Uterus (tissue), 4 donors: ENCODE measurements around the gene EML5. TPM values are rescaled to one million over a fixed set of nuclear protein-coding genes. Genes with fewer than 3 reads are reported as not detected.

ENCODE experiments used
- DNase-seq, 2 donors: peaks; one replicate each; pipeline ENCODE4 v3.0.0-alpha.2; 2019 to 2020
- H3K27ac ChIP-seq, 2 donors: fragments of 200-600 bp; sonication (generic); 1 replicate in 1 of 2; 2 replicates in 1 of 2; pipeline ENCODE4 v1.5.1; 2016 to 2018
- H3K27me3 ChIP-seq, 2 donors: fragments of 200-600 bp; sonication (generic); one replicate each; pipeline ENCODE4 v1.5.1; 2018 to 2019; ENCODE audit warnings: control low read depth in 1 of 2
- H3K36me3 ChIP-seq, 2 donors: fragments of 200-600 bp; sonication (generic); one replicate each; pipeline ENCODE4 v1.5.1; 2019; ENCODE audit warnings: control low read depth in 1 of 2
- H3K4me1 ChIP-seq, 2 donors: fragments of 200-600 bp; sonication (generic); one replicate each; pipeline ENCODE4 v1.5.1; 2018 to 2019; ENCODE audit warnings: control low read depth in 1 of 2
- H3K4me3 ChIP-seq, 2 donors: fragments of 200-600 bp; sonication (generic); 1 replicate in 1 of 2; 2 replicates in 1 of 2; pipeline ENCODE4 v1.5.1; 2018 to 2019; ENCODE audit warnings: mild to moderate bottlenecking in 1 of 2
- H3K9me3 ChIP-seq, 2 donors: fragments of 200-600 bp; sonication (generic); one replicate each; pipeline ENCODE4 v1.5.1; 2019; ENCODE audit warnings: control low read depth in 1 of 2
- CTCF ChIP-seq, 4 experiments: fragments of 200-600 bp in 2 of 4; fragments of 450-650 bp in 2 of 4; sonication (generic) in 2 of 4; IDR thresholded peaks; one replicate each; pipeline ENCODE4 v1.5.1; 2016 to 2019; ENCODE audit warnings: antibody characterized with exemption in 4 of 4, mild to moderate bottlenecking in 2 of 4, moderate library complexity in 1 of 4
- POLR2A ChIP-seq, 2 donors: fragments of 450-650 bp; IDR thresholded peaks; one replicate each; pipeline ENCODE4 v1.6.1; 2016; ENCODE audit warnings: antibody characterized with exemption in 2 of 2, mild to moderate bottlenecking in 1 of 2, moderate library complexity in 1 of 2
- intact Hi-C: fragments of 100-400 bp; cut with DNase I; formaldehyde crosslinking; loops from one replicate; pipeline ENCODE4 v1.15.1; 2023; ENCODE audit warnings: low total_unique reads
- total RNA-seq, 4 donors: library from RNA; depleted of rRNA in 3 of 4; stranded (reverse); fragments of >200 nt in 3 of 4; gene quantifications; one replicate each; pipeline versions ENCODE4 v1.1.0 to v1.2.4, GENCODE V29; 2014 to 2023
- donor health status: DM: yes; HTN: yes; CAD: no.

Gene EML5
- total RNA-seq, 4 donors from 2014 or later = 0.26 to 4.4 (median 2.9) TPM

- Histone ChIP-seq H3K9me3 (no peaks in the 10 kb centered on the region), H3K4me1 (peaks cover 0 to 3% of the 10 kb centered on the region in 2 donors), H3K27me3 (no peaks in the 10 kb centered on the region), H3K27ac (no peak overlapping the region), H3K36me3 (no peaks in the 10 kb centered on the region), H3K4me3 (no peak overlapping the region)
- DNase-seq = no peak
- intact Hi-C loops = no loop called here
- no peak for TF ChIP-seq CTCF (IDR thresholded peaks at IDR 0.05)
- no peak for TF ChIP-seq POLR2A (IDR thresholded peaks at IDR 0.05)
Measured at GRCh38 chr14:88829188-88829587, 36.4 kb upstream of the EML5 start.

DNA sequence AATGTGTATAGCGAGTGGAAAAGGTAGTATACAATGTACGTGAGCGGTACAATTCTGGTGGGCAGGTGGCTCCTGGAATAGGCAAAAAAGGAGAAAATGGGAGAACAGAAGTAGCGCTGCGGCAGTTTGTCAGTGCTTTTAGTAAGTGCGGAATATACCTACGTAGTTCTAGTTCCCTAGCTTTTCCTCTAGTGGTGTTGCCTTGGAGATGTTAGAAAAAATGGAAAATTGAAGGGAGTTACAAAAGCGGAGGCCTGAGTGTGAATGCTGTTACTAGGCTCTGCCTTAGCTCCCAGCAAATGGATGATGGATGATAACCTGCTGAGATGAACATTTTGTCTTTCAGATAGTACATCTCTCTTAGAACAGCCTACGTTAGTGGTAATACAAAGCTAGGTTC lies 32.8 kb upstream of the EML5 start:
- TF ChIP-seq CTCF (IDR thresholded peaks at IDR 0.05) = no peak
- no peak for TF ChIP-seq POLR2A (IDR thresholded peaks at IDR 0.05)
- Histone ChIP-seq H3K27ac (no peak overlapping the region), H3K36me3 (no peaks in the 10 kb centered on the region), H3K27me3 (no peaks in the 10 kb centered on the region), H3K4me3 (peak overlapping the region in 1 of 2 donors; percentile 80), H3K4me1 (no peaks in the 10 kb centered on the region), H3K9me3 (no peaks in the 10 kb centered on the region)
- no peak for DNase-seq
- intact Hi-C loops = no loop called here

DNA sequence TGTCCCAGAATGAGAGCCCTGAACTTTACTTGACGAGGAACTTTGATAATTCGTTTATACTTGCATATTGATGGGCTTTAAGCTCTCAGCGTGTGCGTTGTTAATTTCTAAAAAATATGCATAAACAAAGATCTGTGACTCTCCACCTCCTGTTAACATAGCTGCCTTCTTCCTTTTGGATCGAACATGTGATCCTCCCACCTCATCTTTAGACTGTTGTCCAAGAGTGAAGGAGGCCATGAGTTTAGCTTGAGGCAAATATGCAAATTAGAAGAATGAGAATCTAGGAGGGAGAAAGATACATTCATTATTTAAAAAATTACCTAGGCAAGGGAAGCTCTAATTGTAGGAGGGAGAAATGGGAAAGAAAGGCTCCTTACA lies 32.3 kb upstream of the EML5 start:
- H3K9me3 ChIP-seq = no peaks in the 10 kb centered on the region
- peak overlapping the region; percentile 68 to 80 for H3K4me3 ChIP-seq
- intact Hi-C loops = no loop called here
- H3K27ac ChIP-seq = peak overlapping the region; percentile 87 to 90
- TF ChIP-seq POLR2A (IDR thresholded peaks at IDR 0.05) (no peak), CTCF (IDR thresholded peaks at IDR 0.05) (no peak)
- H3K27me3 ChIP-seq = no peaks in the 10 kb centered on the region
- no peaks in the 10 kb centered on the region for H3K36me3 ChIP-seq
- no peaks in the 10 kb centered on the region for H3K4me1 ChIP-seq
- no peak for DNase-seq

GRCh38 chr14:88824314-88825077 lies 31.7 kb upstream of the EML5 start, which contains the start of gene TTC8:
Gene TTC8, plus strand, starts transcription at chr14:88824651. Its CDS starts 57 bp downstream, at chr14:88824708.
- intact Hi-C loops = no loop called here
- Histone ChIP-seq H3K27me3 (no peaks in the 10 kb centered on the region), H3K4me3 (peak within 1 kb of the TSS; percentile 68 to 80), H3K36me3 (no peaks in the 10 kb centered on the region), H3K27ac (peak within 1 kb of the TSS; percentile 87 to 90), H3K4me1 (no peaks in the 10 kb centered on the region), H3K9me3 (no peaks in the 10 kb centered on the region)
- peak in 1 of 2 donors; percentile 70 for TF ChIP-seq POLR2A (IDR thresholded peaks at IDR 0.05)
- no peak for TF ChIP-seq CTCF (IDR thresholded peaks at IDR 0.05)
- DNase-seq = peak; percentile 83 to 87

DNA sequence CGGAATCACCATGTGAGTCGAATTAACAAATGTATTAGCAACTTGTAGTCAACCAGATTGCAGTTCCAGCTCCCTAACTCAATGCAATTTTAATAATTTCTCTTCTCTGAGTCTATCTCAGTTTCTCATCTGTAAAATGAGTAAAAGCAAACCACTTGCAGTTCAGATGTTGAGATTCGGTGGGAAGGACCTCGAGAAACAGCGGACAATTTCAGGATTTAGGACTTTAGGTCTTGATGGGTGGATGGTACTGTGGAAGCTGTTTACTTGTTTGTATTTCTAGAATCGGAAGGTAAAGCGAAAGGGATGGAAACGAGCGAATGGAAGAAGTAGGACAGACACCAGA lies 31.2 kb upstream of the EML5 start:
- TF ChIP-seq POLR2A (IDR thresholded peaks at IDR 0.05) = no peak
- no peak for TF ChIP-seq CTCF (IDR thresholded peaks at IDR 0.05)
- peak overlapping the region; percentile 87 to 90 for H3K27ac ChIP-seq
- no peaks in the 10 kb centered on the region for H3K36me3 ChIP-seq
- H3K27me3 ChIP-seq = no peaks in the 10 kb centered on the region
- DNase-seq = no peak
- no peaks in the 10 kb centered on the region for H3K4me1 ChIP-seq
- peak overlapping the region; percentile 68 to 80 for H3K4me3 ChIP-seq
- no peaks in the 10 kb centered on the region for H3K9me3 ChIP-seq
- intact Hi-C loops = no loop called here
